Stomach (tissue), 4 donors: ENCODE results near the gene PLD5.
"Not testable (repeated sequence)": the region's sequence is repeated elsewhere in the genome, so short reads cannot be mapped to it uniquely, and the experiment has no call there.

Source experiments
- EP300 ChIP-seq: sonication (generic); formaldehyde crosslinking; IDR thresholded peaks from one replicate; pipeline ENCODE4 v1.6.1; 2017; ENCODE audit warnings: antibody characterized with exemption
- POLR2A ChIP-seq, 4 donors: fragments of 450-650 bp; IDR thresholded peaks; one replicate each; pipeline ENCODE4 v1.6.1; 2016; ENCODE audit warnings: antibody characterized with exemption in 4 of 4, control low read depth in 2 of 4, mild to moderate bottlenecking in 1 of 4, moderate library complexity in 1 of 4
- POLR2AphosphoS5 ChIP-seq, 3 donors: sonication (generic); formaldehyde crosslinking; IDR thresholded peaks; one replicate each; pipeline ENCODE4 v1.6.1; 2016; ENCODE audit warnings: antibody characterized with exemption in 3 of 3
- TF ChIP-seq, protein P1 (sequence below), 7 experiments: fragments of 450-650 bp in 4 of 7; fragments of 200-600 bp in 3 of 7; sonication (generic) in 3 of 7; IDR thresholded peaks; one replicate each; pipeline ENCODE4 v1.5.1; 2016 to 2019; ENCODE audit warnings: antibody characterized with exemption in 7 of 7, control low read depth in 2 of 7, mild to moderate bottlenecking in 1 of 7

DNA sequence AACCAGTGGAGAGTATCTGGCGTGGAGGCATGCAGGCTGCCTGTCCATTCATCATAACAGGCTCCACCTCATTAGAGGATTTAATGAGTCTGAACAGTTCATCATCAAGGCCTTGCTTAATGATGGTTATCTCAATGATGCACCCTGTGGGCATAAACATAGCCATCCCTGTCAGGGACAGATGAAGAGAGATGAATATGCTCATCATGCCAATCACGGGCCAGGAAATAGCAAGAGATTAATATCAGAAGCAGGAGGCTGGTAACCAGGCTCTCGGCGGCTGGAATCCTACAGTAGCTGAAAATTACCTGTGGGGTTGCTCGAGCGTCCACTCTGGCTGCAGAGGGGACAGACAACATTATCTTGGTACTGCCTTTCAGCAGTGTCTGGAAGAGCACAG lies 247.7 kb downstream of the PLD5 start:
- TF ChIP-seq, protein P1, sequence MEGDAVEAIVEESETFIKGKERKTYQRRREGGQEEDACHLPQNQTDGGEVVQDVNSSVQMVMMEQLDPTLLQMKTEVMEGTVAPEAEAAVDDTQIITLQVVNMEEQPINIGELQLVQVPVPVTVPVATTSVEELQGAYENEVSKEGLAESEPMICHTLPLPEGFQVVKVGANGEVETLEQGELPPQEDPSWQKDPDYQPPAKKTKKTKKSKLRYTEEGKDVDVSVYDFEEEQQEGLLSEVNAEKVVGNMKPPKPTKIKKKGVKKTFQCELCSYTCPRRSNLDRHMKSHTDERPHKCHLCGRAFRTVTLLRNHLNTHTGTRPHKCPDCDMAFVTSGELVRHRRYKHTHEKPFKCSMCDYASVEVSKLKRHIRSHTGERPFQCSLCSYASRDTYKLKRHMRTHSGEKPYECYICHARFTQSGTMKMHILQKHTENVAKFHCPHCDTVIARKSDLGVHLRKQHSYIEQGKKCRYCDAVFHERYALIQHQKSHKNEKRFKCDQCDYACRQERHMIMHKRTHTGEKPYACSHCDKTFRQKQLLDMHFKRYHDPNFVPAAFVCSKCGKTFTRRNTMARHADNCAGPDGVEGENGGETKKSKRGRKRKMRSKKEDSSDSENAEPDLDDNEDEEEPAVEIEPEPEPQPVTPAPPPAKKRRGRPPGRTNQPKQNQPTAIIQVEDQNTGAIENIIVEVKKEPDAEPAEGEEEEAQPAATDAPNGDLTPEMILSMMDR (IDR thresholded peaks at IDR 0.05) = not testable (repeated sequence)
- TF ChIP-seq EP300; POLR2AphosphoS5 (IDR thresholded peaks at IDR 0.05); POLR2A (IDR thresholded peaks at IDR 0.05): not testable (repeated sequence)
